Measurements from ENCODE around the gene RPL4.
"Not testable (repeated sequence)": the region's sequence is repeated elsewhere in the genome, so short reads cannot be mapped to it uniquely, and the experiment has no call there.

Gene RPL4

DNA sequence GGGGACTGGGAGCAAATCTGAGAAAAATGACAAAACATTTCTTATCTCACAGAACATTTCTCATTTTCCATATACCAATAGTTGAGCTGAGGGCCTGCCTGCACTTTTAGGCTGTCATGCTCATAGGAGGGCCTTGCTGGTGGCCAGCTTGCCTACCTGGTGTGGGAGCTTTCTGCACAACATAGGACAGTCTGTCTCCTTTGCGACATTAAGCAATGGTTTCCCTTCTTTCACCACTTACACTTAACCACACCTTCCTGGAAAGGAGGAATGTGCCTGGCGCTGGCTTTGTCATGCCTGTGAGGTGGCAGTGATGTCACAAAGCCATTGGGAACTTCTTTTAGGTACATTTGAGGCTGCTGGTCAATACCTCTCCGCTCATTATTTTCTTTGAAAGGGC is 12.8 kb downstream of the RPL4 start:
- in situ Hi-C loops (cut with MboI; ENCODE audit: low sequenced_read_pairs) = no loop called here

- in situ Hi-C loops (cut with MboI; ENCODE audit: low sequenced_read_pairs) = no loop called here
These were observed 15.4 kb downstream of the RPL4 start for GRCh38 chr15:66489179-66489791.

- in situ Hi-C loops (cut with MboI; ENCODE audit: low sequenced_read_pairs) = no loop called here
These were observed 16.1 kb downstream of the RPL4 start for GRCh38 chr15:66488525-66488924.

DNA sequence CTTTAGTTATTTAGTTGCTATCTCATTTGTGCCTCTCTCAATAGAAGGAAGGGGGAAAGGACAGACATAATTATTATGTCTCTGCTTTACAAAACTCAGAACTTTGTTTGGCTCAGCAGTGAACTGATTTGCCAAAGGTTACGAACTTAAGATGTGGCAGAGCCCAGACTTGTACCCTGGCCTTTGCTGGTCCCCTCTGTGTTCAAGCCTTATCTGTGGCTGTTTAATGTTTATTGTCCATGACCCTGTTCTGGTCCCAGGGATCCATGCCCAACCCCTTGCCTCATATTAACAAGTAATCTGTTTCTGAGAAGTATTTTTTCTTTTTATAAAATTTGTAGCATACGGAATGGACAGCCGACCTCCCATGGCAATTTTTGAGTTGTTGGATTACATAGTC is 17.8 kb downstream of the RPL4 start:
- in situ Hi-C loops (cut with MboI; ENCODE audit: low sequenced_read_pairs) = no loop called here

DNA sequence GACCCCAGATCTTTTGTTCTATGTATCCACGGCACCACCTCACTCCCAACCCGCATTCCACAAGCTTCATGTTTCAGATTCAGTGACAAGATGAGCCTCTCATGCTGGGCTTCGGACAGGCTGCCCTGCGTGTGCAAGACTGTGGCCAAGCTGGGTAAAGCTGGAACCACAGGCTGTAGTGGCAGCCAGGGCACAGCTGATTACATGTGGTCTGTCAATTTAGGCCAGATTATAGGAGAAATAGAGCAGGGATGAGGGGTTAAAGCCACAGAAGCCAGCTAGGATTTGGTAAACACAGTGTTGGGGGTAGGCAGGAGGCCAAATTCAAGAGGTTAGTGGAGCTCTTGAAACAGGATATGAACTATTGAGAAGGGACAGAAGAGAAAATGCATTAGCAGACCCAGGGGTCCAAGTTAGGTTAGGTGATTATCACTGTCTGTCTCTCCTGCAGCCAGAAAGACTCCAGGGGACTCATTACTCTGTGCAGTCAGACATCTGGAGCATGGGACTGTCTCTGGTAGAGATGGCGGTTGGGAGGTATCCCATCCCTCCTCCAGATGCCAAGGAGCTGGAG is 20.0 kb downstream of the RPL4 start:
- in situ Hi-C loops (cut with MboI; ENCODE audit: low sequenced_read_pairs) = no loop called here

- in situ Hi-C loops (cut with MboI; ENCODE audit: low sequenced_read_pairs) = no loop called here
These were observed 21.5 kb downstream of the RPL4 start for GRCh38 chr15:66483131-66483566.

- in situ Hi-C loops (cut with MboI; ENCODE audit: low sequenced_read_pairs) = no loop called here
These were observed 22.1 kb downstream of the RPL4 start for GRCh38 chr15:66482539-66482938.

- in situ Hi-C loops (cut with MboI; ENCODE audit: low sequenced_read_pairs) = no loop called here
These were observed 23.4 kb downstream of the RPL4 start for GRCh38 chr15:66481107-66481856.

GRCh38 chr15:66480267-66480666 is 24.4 kb downstream of the RPL4 start:
- in situ Hi-C loops (cut with MboI; ENCODE audit: low sequenced_read_pairs) = no loop called here

DNA sequence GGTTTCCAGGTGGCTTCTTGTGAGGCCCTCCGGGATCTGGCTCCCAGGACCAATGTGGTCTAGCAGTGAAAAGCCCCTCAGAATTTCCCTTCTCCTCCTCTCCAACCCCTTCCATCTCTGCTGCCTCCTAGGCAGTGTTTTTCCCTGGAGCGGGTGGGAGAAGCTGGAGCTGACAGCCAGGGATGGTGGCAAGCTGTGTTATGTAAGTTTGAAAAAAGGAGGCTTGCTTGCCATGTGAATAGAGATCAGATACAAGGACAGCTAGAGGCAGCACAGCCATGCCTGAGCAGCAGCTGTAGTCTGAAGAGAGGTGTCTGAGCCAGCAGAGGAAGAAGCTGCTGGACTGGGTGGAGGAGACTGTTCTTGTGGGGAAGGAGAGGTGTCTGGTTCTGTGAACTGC is 27.6 kb downstream of the RPL4 start:
- in situ Hi-C loops (cut with MboI; ENCODE audit: low sequenced_read_pairs) = no loop called here

DNA sequence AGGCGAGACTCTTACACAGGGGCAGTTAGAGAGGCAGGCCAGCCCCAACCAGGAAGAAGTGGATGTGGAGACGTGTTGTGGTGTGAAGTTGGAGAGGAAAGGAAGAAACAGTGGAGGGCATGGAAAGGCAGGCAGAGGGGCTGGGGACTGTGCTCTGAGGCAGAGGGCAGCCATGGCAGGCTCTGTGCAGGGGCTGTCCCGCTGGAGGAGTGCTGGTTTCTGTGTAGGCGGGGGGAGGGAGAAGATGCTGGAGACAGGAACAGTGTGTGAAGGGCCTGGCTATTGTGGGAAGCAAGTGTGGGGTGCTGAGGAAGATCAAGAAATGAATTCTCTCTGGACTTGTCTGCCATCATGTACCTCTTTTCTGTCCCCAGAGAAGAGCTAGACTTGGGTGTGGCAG is 28.1 kb downstream of the RPL4 start:
- in situ Hi-C loops (cut with MboI; ENCODE audit: low sequenced_read_pairs) = no loop called here

DNA sequence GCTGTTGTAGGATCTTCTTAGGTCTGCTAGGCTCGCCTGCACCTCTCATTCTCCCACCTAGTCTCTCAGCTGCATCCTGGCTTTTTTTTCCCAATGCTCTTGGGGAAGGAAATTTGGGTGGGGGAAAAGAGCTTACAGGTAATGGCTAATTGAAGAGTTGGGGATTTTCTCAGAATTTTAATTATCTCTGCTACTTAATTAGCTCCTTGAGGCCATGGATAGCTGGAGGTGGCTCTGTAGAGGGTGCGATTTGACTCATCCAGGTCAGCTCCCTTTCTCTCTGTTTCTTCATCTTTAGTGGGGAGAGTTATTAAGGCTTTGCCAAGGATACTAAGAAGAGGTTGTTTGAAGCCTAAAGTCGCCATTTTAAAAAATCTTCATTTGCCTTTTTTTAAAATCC is 29.7 kb downstream of the RPL4 start:
- in situ Hi-C loops (cut with MboI; ENCODE audit: low sequenced_read_pairs) = no loop called here

DNA sequence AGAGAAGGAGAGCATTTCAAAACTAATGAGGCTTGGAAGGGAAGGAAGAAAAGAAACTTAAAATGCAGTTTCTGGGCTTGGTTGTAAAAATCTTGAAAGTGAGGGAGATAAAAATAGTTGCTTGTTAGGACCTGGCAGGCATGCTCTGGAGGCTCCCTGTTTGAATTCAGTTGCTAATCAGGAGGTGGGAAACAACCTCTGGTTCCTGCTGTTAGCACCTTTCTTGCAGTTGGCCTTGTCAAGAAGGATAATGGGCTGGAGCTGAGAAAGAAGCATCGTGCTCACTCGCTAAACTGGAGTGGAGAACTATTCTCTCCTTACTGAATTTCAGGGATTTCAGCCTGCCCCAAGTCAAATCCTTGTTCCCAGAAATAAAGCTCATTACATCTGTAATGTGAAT is 30.5 kb downstream of the RPL4 start:
- in situ Hi-C loops (cut with MboI; ENCODE audit: low sequenced_read_pairs) = no loop called here

DNA sequence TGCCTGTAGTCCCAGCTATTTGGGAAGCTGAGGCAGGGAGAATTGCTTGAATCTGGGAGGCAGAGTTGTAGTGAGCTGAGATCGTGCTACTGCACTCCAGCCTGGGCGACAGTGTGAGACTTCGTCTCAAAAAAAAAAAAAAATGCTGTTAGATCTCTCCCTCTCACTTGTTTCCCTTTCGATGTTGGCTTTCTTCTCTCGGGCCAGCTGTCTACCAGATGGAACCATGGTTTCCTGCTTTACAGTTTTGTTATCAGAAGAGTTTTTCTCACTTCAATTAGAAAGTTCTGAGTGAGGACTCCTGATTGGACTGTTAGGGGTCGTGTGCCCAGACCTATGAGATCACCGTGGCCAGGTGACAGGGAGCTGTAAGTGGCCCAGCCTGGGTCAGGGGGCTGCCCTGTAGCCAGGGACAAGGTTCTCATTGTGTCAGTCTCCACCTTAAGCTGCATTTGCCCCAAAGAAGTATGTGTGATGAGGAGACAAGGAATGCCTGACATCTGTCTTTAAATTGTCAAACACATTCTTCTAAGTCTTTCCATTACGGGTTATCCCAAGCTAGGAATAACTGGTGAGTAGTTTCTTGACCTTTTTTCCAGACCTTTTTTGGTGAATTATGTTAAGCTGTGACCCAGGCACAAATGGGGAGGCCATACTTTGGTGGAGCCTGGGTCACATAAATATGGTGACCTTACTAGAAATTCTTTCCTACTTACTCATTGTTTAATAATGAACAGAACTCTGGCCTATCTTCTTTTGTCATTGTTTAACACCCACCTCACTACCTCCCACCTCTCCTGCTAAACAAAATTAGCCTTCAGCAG is 32.3 kb downstream of the RPL4 start:
- in situ Hi-C loops (cut with MboI; ENCODE audit: low sequenced_read_pairs) = no loop called here

DNA sequence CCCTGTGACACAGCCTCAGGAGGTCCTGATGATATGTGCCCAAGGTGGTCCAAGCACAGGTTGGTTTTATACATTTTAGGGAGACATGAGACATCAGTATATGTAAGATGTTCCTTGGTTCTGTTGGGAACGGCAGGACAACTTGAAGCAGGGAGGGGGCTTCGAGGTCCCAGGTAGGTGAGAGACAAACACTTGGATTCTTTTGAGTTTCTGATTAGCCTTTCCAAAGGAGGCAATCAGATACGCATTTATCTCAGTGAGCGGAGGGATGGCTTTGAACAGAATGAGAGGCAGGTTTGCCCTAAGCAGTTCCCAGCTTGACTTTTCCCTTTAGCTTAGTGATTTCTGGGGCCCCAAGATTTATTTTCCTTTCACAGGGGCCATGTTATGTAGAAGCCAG is 33.8 kb downstream of the RPL4 start:
- in situ Hi-C loops (cut with MboI; ENCODE audit: low sequenced_read_pairs) = not testable (repeated sequence)

- in situ Hi-C loops (cut with MboI; ENCODE audit: low sequenced_read_pairs) = not testable (repeated sequence)
These were observed 37.3 kb downstream of the RPL4 start for GRCh38 chr15:66467162-66468040.

DNA sequence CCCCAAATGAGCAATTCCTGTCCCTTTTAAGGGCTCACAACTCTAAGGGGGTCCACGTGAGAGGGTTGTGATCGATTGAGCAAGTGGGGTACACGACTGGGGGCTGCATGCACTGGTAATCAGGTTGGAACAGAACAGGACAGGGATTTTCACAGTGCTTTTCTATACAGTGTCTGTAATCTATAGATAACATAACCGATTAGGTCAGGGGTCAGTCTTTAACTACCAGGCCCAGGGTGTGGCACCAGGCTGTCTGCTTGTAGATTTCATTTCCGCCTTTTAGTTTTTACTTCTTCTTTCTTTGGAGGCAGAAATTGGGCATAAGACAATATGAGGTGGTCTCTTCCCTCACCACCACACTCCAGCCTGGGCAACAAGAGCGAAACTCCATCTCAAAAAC is 39.4 kb downstream of the RPL4 start:
- in situ Hi-C loops (cut with MboI; ENCODE audit: low sequenced_read_pairs) = not testable (repeated sequence)

DNA sequence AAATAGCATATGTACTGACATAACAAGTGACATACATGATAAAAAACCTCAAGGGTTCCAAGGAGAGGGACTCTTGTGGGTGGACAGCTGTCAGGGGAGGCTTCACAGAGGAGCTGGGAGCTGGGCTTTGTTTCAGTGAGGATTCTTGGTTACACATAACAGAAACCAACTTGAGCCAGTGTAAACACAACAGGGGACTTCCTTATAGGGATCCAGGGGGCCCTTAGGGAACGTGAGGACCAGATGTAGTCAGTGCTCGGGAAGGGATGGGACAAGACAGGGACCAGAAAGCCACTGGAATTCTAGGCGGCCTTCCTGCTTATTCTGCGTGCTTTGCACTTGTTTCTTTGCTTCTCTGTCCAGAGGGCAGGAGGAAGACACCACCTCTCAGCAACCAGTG is 42.0 kb downstream of the RPL4 start:
- in situ Hi-C loops (cut with MboI; ENCODE audit: low sequenced_read_pairs) = no loop called here

- in situ Hi-C loops (cut with MboI; ENCODE audit: low sequenced_read_pairs) = no loop called here
These were observed 42.7 kb downstream of the RPL4 start for GRCh38 chr15:66461917-66462316.

GRCh38 chr15:66461294-66461693 is 43.4 kb downstream of the RPL4 start:
- in situ Hi-C loops (cut with MboI; ENCODE audit: low sequenced_read_pairs) = not testable (repeated sequence)
